Fibroblast of lung (primary cell): ENCODE measurements around the gene ECHDC3. TPM values are rescaled to one million over a fixed set of nuclear protein-coding genes. Genes with fewer than 3 reads are reported as not detected.

Experiments
- DNase-seq, 2 donors: peaks; one replicate each; pipeline versions ENCODE4 v3.0.0 to v3.0.0-alpha.2; 2010; ENCODE audit warnings: low read depth in 2 of 2
- H2AFZ ChIP-seq: 2 replicates; pipeline ENCODE4 v1.5.1; 2012; ENCODE audit warnings: low read length, control low read depth, inconsistent platforms
- H3K27ac ChIP-seq: 2 replicates; pipeline ENCODE4 v1.5.1; 2011; ENCODE audit warnings: low read length, control low read depth; ENCODE audit not compliant: insufficient read depth
- H3K27me3 ChIP-seq: 2 replicates; pipeline ENCODE4 v1.5.1; 2011; ENCODE audit warnings: mild to moderate bottlenecking, low read length; ENCODE audit not compliant: control insufficient read depth, insufficient read depth
- H3K36me3 ChIP-seq: 2 replicates; pipeline ENCODE4 v1.5.1; 2011; ENCODE audit warnings: low read length; ENCODE audit not compliant: control insufficient read depth, insufficient read depth
- H3K4me1 ChIP-seq: 2 replicates; pipeline ENCODE4 v1.5.1; 2011; ENCODE audit warnings: low read length; ENCODE audit not compliant: control insufficient read depth, insufficient read depth; ENCODE audit errors: extremely low read depth
- H3K4me2 ChIP-seq: 2 replicates; pipeline ENCODE4 v1.5.1; 2011; ENCODE audit warnings: low read length, control low read depth; ENCODE audit not compliant: insufficient read depth; ENCODE audit errors: extremely low read depth
- H3K4me3 ChIP-seq, 4 experiments: fragments of 200-600 bp in 1 of 4; sonication (generic) in 1 of 4; replicated peaks in 1 of 4; 2 replicates each; pipeline ENCODE4 v1.5.1; 2011 to 2016; ENCODE audit warnings: low read length in 4 of 4, low read depth in 3 of 4, mild to moderate bottlenecking in 3 of 4, control low read depth in 2 of 4, inconsistent platforms in 1 of 4, mixed read lengths in 1 of 4; ENCODE audit not compliant: insufficient read depth in 1 of 4; ENCODE audit errors: control extremely low read depth in 1 of 4
- H3K79me2 ChIP-seq: 2 replicates; pipeline ENCODE4 v1.5.1; 2012; ENCODE audit warnings: mild to moderate bottlenecking, low read length, inconsistent platforms; ENCODE audit not compliant: control insufficient read depth, insufficient read depth
- H3K9ac ChIP-seq: 2 replicates; pipeline ENCODE4 v1.5.1; 2011; ENCODE audit warnings: mild to moderate bottlenecking, low read length, control low read depth; ENCODE audit not compliant: insufficient read depth
- H3K9me3 ChIP-seq: 2 replicates; pipeline ENCODE4 v1.5.1; 2012; ENCODE audit warnings: low read depth, low read length; ENCODE audit not compliant: control insufficient read depth, insufficient read depth
- H4K20me1 ChIP-seq: 2 replicates; pipeline ENCODE4 v1.5.1; 2011; ENCODE audit warnings: low read length; ENCODE audit not compliant: control insufficient read depth, insufficient read depth; ENCODE audit errors: extremely low read depth
- CTCF ChIP-seq, 2 donors: IDR thresholded peaks in 1 of 2; conservative IDR thresholded peaks in 1 of 2; 1 replicate in 1 of 2; 2 replicates in 1 of 2; pipeline ENCODE4 v1.5.1; 2011 to 2012; ENCODE audit warnings: low read length in 2 of 2, control low read depth in 1 of 2, inconsistent platforms in 1 of 2, low read depth in 1 of 2, mild to moderate bottlenecking in 1 of 2
- EZH2 ChIP-seq: IDR thresholded peaks from 2 replicates; pipeline ENCODE4 v1.5.1; 2012; ENCODE audit warnings: low read length, control low read depth, mild to moderate bottlenecking; ENCODE audit errors: missing control alignments
- polyA plus RNA-seq, 2 donors: library from polyadenylated mRNA; depleted of rRNA in 1 of 2; stranded (reverse) in 1 of 2; unstranded in 1 of 2; fragments of >200 nt; gene quantifications; 2 replicates each; pipeline ENCODE4 v1.2.1, GENCODE V29; 2011 to 2012; ENCODE audit warnings: missing spikeins in 1 of 2
- total RNA-seq: library from RNA; depleted of rRNA; stranded (reverse); fragments of >200 nt; gene quantifications from 2 replicates; pipeline ENCODE4 v1.2.1, GENCODE V29; 2014

The ECHDC3 gene
- total and polyA plus RNA-seq, 2 donors (not counting 1 experiment from before 2014, with no cell fraction given) = 6.1 to 17.7 TPM

DNA sequence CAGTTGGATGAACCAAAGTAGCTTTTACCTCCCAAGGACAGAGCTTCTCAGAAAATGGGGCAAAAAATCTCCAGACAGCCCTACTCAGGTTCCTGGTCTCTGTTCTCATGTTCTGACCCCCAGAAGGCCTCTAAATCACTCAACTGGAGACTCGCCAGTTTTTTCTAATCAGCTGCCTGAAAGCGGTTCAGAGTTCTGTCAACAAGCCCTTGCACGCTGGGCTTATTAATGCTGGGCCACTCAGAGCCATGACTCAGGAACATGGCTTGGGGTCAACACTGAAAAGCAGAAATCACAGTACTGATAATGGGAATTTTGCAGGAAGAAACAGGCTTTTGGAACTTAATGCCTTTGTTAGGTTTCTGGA, 15.3 kb downstream of the ECHDC3 start:
- Histone ChIP-seq H4K20me1 (no peaks in the 10 kb centered on the region), H3K4me3 (no peak overlapping the region), H3K9me3 (no peaks in the 10 kb centered on the region), H2AFZ (no peak overlapping the region), H3K4me1 (peaks cover 3% of the 10 kb centered on the region), H3K27ac (peak overlapping the region; percentile 65), H3K36me3 (no peaks in the 10 kb centered on the region), H3K9ac (no peak overlapping the region), H3K27me3 (no peaks in the 10 kb centered on the region), H3K79me2 (no peaks in the 10 kb centered on the region), H3K4me2 (peak overlapping the region; percentile 33)
- DNase-seq = peak; percentile 88 to 94
- TF ChIP-seq CTCF (conservative IDR thresholded peaks at IDR 0.05 in 1 of 2, IDR thresholded peaks at IDR 0.05 in 1 of 2; ENCODE audit: low read depth in 1 of 2, low read length in 2 of 2) (no peak), EZH2 (no peak)

GRCh38 chr10:11757821-11758463, 15.8 kb downstream of the ECHDC3 start:
- Histone ChIP-seq H3K27ac (peak overlapping the region; percentile 65), H3K4me3 (no peak overlapping the region), H3K4me2 (no peak overlapping the region), H3K9me3 (no peaks in the 10 kb centered on the region), H3K79me2 (no peaks in the 10 kb centered on the region), H3K27me3 (no peaks in the 10 kb centered on the region), H4K20me1 (no peaks in the 10 kb centered on the region), H2AFZ (no peak overlapping the region), H3K9ac (no peak overlapping the region), H3K4me1 (peaks cover 3% of the 10 kb centered on the region), H3K36me3 (no peaks in the 10 kb centered on the region)
- peak; percentile 90 to 97 for TF ChIP-seq CTCF (conservative IDR thresholded peaks at IDR 0.05 in 1 of 2, IDR thresholded peaks at IDR 0.05 in 1 of 2; ENCODE audit: low read depth in 1 of 2, low read length in 2 of 2)
- no peak for TF ChIP-seq EZH2
- peak; percentile 76 to 86 for DNase-seq

- Histone ChIP-seq H3K4me3 (no peak overlapping the region), H4K20me1 (no peaks in the 10 kb centered on the region), H3K9ac (no peak overlapping the region), H2AFZ (no peak overlapping the region), H3K36me3 (no peaks in the 10 kb centered on the region), H3K4me1 (peaks cover 3% of the 10 kb centered on the region), H3K27ac (no peak overlapping the region), H3K79me2 (no peaks in the 10 kb centered on the region), H3K4me2 (no peak overlapping the region), H3K9me3 (no peaks in the 10 kb centered on the region), H3K27me3 (no peaks in the 10 kb centered on the region)
- TF ChIP-seq EZH2 = no peak
- no peak for DNase-seq
Observed at GRCh38 chr10:11758527-11759236, 16.5 kb downstream of the ECHDC3 start.
